T-helper 1 cell (primary cell): Measurements from ENCODE around the gene CACNA2D1.
"Not testable (repeated sequence)": the region's sequence is repeated elsewhere in the genome, so short reads cannot be mapped to it uniquely, and the experiment has no call there.

Experiments used
- DNase-seq, 5 donors: peaks; one replicate each; pipeline ENCODE4 v3.0.0-alpha.2; 2012 to 2020

CACNA2D1 gene

GRCh38 chr7:82021713-82022112 lies 421.9 kb downstream of the CACNA2D1 start:
- no peak for DNase-seq

- DNase-seq, result no peak
Observed at GRCh38 chr7:82021036-82021435, 422.5 kb downstream of the CACNA2D1 start.

- DNase-seq, result no peak
Observed at GRCh38 chr7:82019551-82020475, 423.8 kb downstream of the CACNA2D1 start.

GRCh38 chr7:82018226-82018625 lies 425.4 kb downstream of the CACNA2D1 start:
- no peak for DNase-seq

GRCh38 chr7:82017334-82017943 lies 426.1 kb downstream of the CACNA2D1 start:
- DNase-seq, result no peak

GRCh38 chr7:82015751-82016150 lies 427.8 kb downstream of the CACNA2D1 start:
- no peak for DNase-seq

GRCh38 chr7:82014574-82014973 lies 429.0 kb downstream of the CACNA2D1 start:
- not testable (repeated sequence) for DNase-seq

GRCh38 chr7:82012453-82012852 lies 431.1 kb downstream of the CACNA2D1 start:
- DNase-seq, result no peak

- no peak for DNase-seq
Observed at GRCh38 chr7:82010416-82010815, 433.2 kb downstream of the CACNA2D1 start.

GRCh38 chr7:82007315-82007714 lies 436.3 kb downstream of the CACNA2D1 start:
- DNase-seq, result no peak

GRCh38 chr7:82005056-82005455 lies 438.5 kb downstream of the CACNA2D1 start:
- no peak for DNase-seq

- no peak for DNase-seq
Observed at GRCh38 chr7:81993186-81993585, 450.4 kb downstream of the CACNA2D1 start.

GRCh38 chr7:81990395-81990794 lies 453.2 kb downstream of the CACNA2D1 start:
- no peak for DNase-seq

- no peak for DNase-seq
Observed at GRCh38 chr7:81986723-81987470, 456.7 kb downstream of the CACNA2D1 start.

GRCh38 chr7:81983406-81983805 lies 460.2 kb downstream of the CACNA2D1 start:
- DNase-seq, result no peak

- DNase-seq, result no peak
Observed at GRCh38 chr7:81973117-81973516, 470.5 kb downstream of the CACNA2D1 start.

- no peak for DNase-seq
Observed at GRCh38 chr7:81960026-81960425, 483.6 kb downstream of the CACNA2D1 start.

GRCh38 chr7:81957517-81957916 lies 486.1 kb downstream of the CACNA2D1 start:
- DNase-seq, result no peak

- no peak for DNase-seq
Observed at GRCh38 chr7:81956520-81956919, 487.1 kb downstream of the CACNA2D1 start.

GRCh38 chr7:81949306-81949705 lies 494.3 kb downstream of the CACNA2D1 start:
- no peak for DNase-seq

- DNase-seq, result no peak
Observed at GRCh38 chr7:81944058-81944457, 499.5 kb downstream of the CACNA2D1 start.

GRCh38 chr7:81937091-81937490 lies 506.5 kb downstream of the CACNA2D1 start:
- DNase-seq, result no peak

- no peak for DNase-seq
Observed at GRCh38 chr7:81934596-81935301, 508.8 kb downstream of the CACNA2D1 start.
